ENCODE results near the gene UMOD.

- TF ChIP-seq ZNF274 (IDR thresholded peaks at IDR 0.05; ENCODE audit: low read depth, low read length) (no peak), YY1 (IDR thresholded peaks at IDR 0.05; ENCODE audit: insufficient read depth, insufficient read length) (no peak), SUZ12 (IDR thresholded peaks at IDR 0.05; ENCODE audit: extremely low read depth, insufficient read depth, insufficient read length) (no peak)
These were observed 46.7 kb upstream of the UMOD start for GRCh38 chr16:20399185-20399584.

All from NT2/D1 (cell line).